Esophagus (tissue), 2 donors: Measurements from ENCODE around the gene NFIA. TPM values are rescaled to one million over a fixed set of nuclear protein-coding genes. Genes with fewer than 3 reads are reported as not detected.
A peak's percentile ranks its signal among the peaks of the same experiment; 100 is the strongest.

Experiments
- H3K27ac ChIP-seq, 2 donors: one replicate each; pipeline ENCODE4 v1.5.1; 2013; ENCODE audit warnings: low read depth in 2 of 2, mild to moderate bottlenecking in 2 of 2, inconsistent platforms in 1 of 2, low read length in 1 of 2, moderate library complexity in 1 of 2
- H3K27me3 ChIP-seq, 2 donors: one replicate each; pipeline ENCODE4 v1.6.1; 2013; ENCODE audit warnings: low read length in 2 of 2, control low read depth in 1 of 2, mild to moderate bottlenecking in 1 of 2; ENCODE audit not compliant: insufficient read depth in 2 of 2, control insufficient read depth in 1 of 2
- H3K36me3 ChIP-seq, 2 donors: one replicate each; pipeline ENCODE4 v1.6.1; 2013; ENCODE audit warnings: low read length in 1 of 2; ENCODE audit not compliant: control insufficient read depth in 2 of 2, insufficient read depth in 2 of 2
- H3K4me1 ChIP-seq, 2 donors: one replicate each; pipeline ENCODE4 v1.6.1; 2013; ENCODE audit warnings: low read length in 1 of 2; ENCODE audit not compliant: control insufficient read depth in 2 of 2, insufficient read depth in 2 of 2
- H3K4me3 ChIP-seq, 2 donors: one replicate each; pipeline ENCODE4 v1.5.1; 2013; ENCODE audit warnings: low read length in 2 of 2, mild to moderate bottlenecking in 2 of 2, low read depth in 1 of 2, moderate library complexity in 1 of 2
- H3K9me3 ChIP-seq, 2 donors: one replicate each; pipeline ENCODE4 v1.6.1; 2013; ENCODE audit warnings: mild to moderate bottlenecking in 2 of 2, low read depth in 1 of 2, low read length in 1 of 2, moderate library complexity in 1 of 2; ENCODE audit not compliant: control insufficient read depth in 2 of 2, insufficient read depth in 1 of 2
- WGBS, 2 donors: extraction: QIAGEN DNeasy Blood & Tissue Kit; methylation state at CpG; one replicate each; pipeline ENCODE4 v1.1.7; 2013; 5-methylcytosine and 5-hydroxymethylcytosine counted together
- polyA plus RNA-seq, 2 donors: library from polyadenylated mRNA; stranded (reverse); fragments of 200-250 nt; gene quantifications; one replicate each; pipeline ENCODE4 v1.2.3, GENCODE V29; 2013
- donor health status: healthy with polysubstance abuse.
- donor health status: Bipolar disorder and iron deficiency.

NFIA gene
- polyA plus RNA-seq, 2 donors, result 9.0 to 11.0 TPM

- H3K4me1 ChIP-seq, result no peaks in the 10 kb centered on the region
- H3K9me3 ChIP-seq, result no peaks in the 10 kb centered on the region
- WGBS, 2 donors, result 90% methylated on average over 7 of the region's 7 CpGs
- H3K4me3 ChIP-seq, result no peak overlapping the region
- no peaks in the 10 kb centered on the region for H3K36me3 ChIP-seq
- H3K27me3 ChIP-seq, result no peaks in the 10 kb centered on the region
- no peak overlapping the region for H3K27ac ChIP-seq
These were observed 215.5 kb downstream of the NFIA start for GRCh38 chr1:61297887-61298286.

GRCh38 chr1:61299463-61299862 lies 217.1 kb downstream of the NFIA start:
- H3K27ac ChIP-seq, result peak overlapping the region in 1 of 2 donors; percentile 45
- WGBS, 2 donors, result 12 to 18% methylated on average over 2 of the region's 2 CpGs

GRCh38 chr1:61300899-61301298 lies 218.5 kb downstream of the NFIA start:
- no peak overlapping the region for H3K27ac ChIP-seq
- no peaks in the 10 kb centered on the region for H3K27me3 ChIP-seq
- no peaks in the 10 kb centered on the region for H3K9me3 ChIP-seq
- no peaks in the 10 kb centered on the region for H3K4me1 ChIP-seq
- 62 to 76% methylated on average over 3 of the region's 3 CpGs for WGBS, 2 donors
- H3K36me3 ChIP-seq, result no peaks in the 10 kb centered on the region
- no peak overlapping the region for H3K4me3 ChIP-seq

More at GRCh38 chr1:61299463-61299862, 217.1 kb downstream of the NFIA start:
- H3K9me3 ChIP-seq, result no peaks in the 10 kb centered on the region
- no peaks in the 10 kb centered on the region for H3K4me1 ChIP-seq
- H3K4me3 ChIP-seq, result no peak overlapping the region
- no peaks in the 10 kb centered on the region for H3K27me3 ChIP-seq
- no peaks in the 10 kb centered on the region for H3K36me3 ChIP-seq

GRCh38 chr1:61301824-61302657 lies 219.7 kb downstream of the NFIA start:
- H3K27me3 ChIP-seq, result no peaks in the 10 kb centered on the region
- WGBS, 2 donors, result 45 to 51% methylated on average over 4 of the region's 4 CpGs
- no peak overlapping the region for H3K4me3 ChIP-seq
- H3K36me3 ChIP-seq, result no peaks in the 10 kb centered on the region
- peaks cover 0 to 1% of the 10 kb centered on the region in 2 donors for H3K4me1 ChIP-seq
- peak overlapping the region in 1 of 2 donors; percentile 17 for H3K27ac ChIP-seq
- H3K9me3 ChIP-seq, result no peaks in the 10 kb centered on the region

- Histone ChIP-seq H3K4me1 (peaks cover 0 to 3% of the 10 kb centered on the region in 2 donors), H3K9me3 (no peaks in the 10 kb centered on the region), H3K4me3 (no peak overlapping the region), H3K27me3 (no peaks in the 10 kb centered on the region), H3K36me3 (peaks cover 0 to 2% of the 10 kb centered on the region in 2 donors), H3K27ac (no peak overlapping the region)
- 86 to 91% methylated on average over 3 of the region's 3 CpGs for WGBS, 2 donors
These were observed 225.2 kb downstream of the NFIA start for GRCh38 chr1:61307422-61308142.

- 84 to 92% methylated on average over 3 of the region's 3 CpGs for WGBS, 2 donors
- no peak overlapping the region for H3K27ac ChIP-seq
- H3K4me1 ChIP-seq, result peaks cover 0 to 3% of the 10 kb centered on the region in 2 donors
- peaks cover 0 to 2% of the 10 kb centered on the region in 2 donors for H3K36me3 ChIP-seq
- no peaks in the 10 kb centered on the region for H3K27me3 ChIP-seq
- H3K9me3 ChIP-seq, result no peaks in the 10 kb centered on the region
- H3K4me3 ChIP-seq, result no peak overlapping the region
These were observed 227.7 kb downstream of the NFIA start for GRCh38 chr1:61310057-61310456.

GRCh38 chr1:61310538-61310937 lies 228.2 kb downstream of the NFIA start:
- no peaks in the 10 kb centered on the region for H3K27me3 ChIP-seq
- WGBS, 2 donors, result 91% methylated on average over 4 of the region's 4 CpGs
- peaks cover 0 to 2% of the 10 kb centered on the region in 2 donors for H3K36me3 ChIP-seq
- no peaks in the 10 kb centered on the region for H3K9me3 ChIP-seq
- H3K27ac ChIP-seq, result no peak overlapping the region
- peaks cover 0 to 3% of the 10 kb centered on the region in 2 donors for H3K4me1 ChIP-seq
- H3K4me3 ChIP-seq, result no peak overlapping the region

- Histone ChIP-seq H3K27me3 (no peaks in the 10 kb centered on the region), H3K27ac (no peak overlapping the region), H3K9me3 (no peaks in the 10 kb centered on the region), H3K4me1 (no peaks in the 10 kb centered on the region), H3K36me3 (peaks cover 0 to 2% of the 10 kb centered on the region in 2 donors), H3K4me3 (no peak overlapping the region)
- WGBS, 2 donors, result 70 to 73% methylated on average over 2 of the region's 2 CpGs
These were observed 231.6 kb downstream of the NFIA start for GRCh38 chr1:61313906-61314422.

GRCh38 chr1:61315011-61315410 lies 232.7 kb downstream of the NFIA start:
- H3K36me3 ChIP-seq, result peaks cover 0 to 2% of the 10 kb centered on the region in 2 donors
- no peaks in the 10 kb centered on the region for H3K4me1 ChIP-seq
- 90 to 92% methylated on average over 4 of the region's 4 CpGs for WGBS, 2 donors
- no peak overlapping the region for H3K4me3 ChIP-seq
- H3K9me3 ChIP-seq, result no peaks in the 10 kb centered on the region
- no peak overlapping the region for H3K27ac ChIP-seq
- H3K27me3 ChIP-seq, result no peaks in the 10 kb centered on the region
